K562 (cell line): ENCODE results near the gene PFKFB2. TPM values are rescaled to one million over a fixed set of nuclear protein-coding genes. Genes with fewer than 3 reads are reported as not detected.
A peak's percentile ranks its signal among the peaks of the same experiment; 100 is the strongest.

Source experiments
- BRF1 ChIP-seq: IDR thresholded peaks from 3 replicates; pipeline ENCODE4 v1.6.1; 2011; ENCODE audit warnings: borderline replicate concordance, mild to moderate bottlenecking; ENCODE audit not compliant: insufficient read length; ENCODE audit errors: extremely low read depth
- CCNT2 ChIP-seq: IDR thresholded peaks from 2 replicates; pipeline ENCODE4 v1.6.1; 2011; ENCODE audit warnings: borderline replicate concordance, low read depth, mild to moderate bottlenecking, moderate library complexity, mixed read lengths, low read length; ENCODE audit not compliant: insufficient read length; ENCODE audit errors: extremely low read depth
- DACH1 ChIP-seq: fragments of 450-650 bp; IDR thresholded peaks from 2 replicates; pipeline ENCODE4 v1.6.1; 2018; ENCODE audit not compliant: partially characterized antibody
- FOXJ2 ChIP-seq: fragments of 200-800 bp; sonication (Bioruptor generic); IDR thresholded peaks from 2 replicates; pipeline ENCODE4 v1.6.1; 2016; ENCODE audit warnings: missing genetic modification characterization, missing compliant biosample characterization
- HMG20A ChIP-seq: fragments of 450-650 bp; formaldehyde crosslinking; conservative IDR thresholded peaks from 2 replicates; pipeline ENCODE4 v1.4.0; 2020; ENCODE audit warnings: mild to moderate bottlenecking, mixed read lengths
- HOXB6 ChIP-seq: fragments of 250-450 bp; sonication (Bioruptor Pico); IDR thresholded peaks from 2 replicates; pipeline ENCODE4 v1.5.1; 2022; ENCODE audit warnings: mild to moderate bottlenecking, borderline replicate concordance
- IRF2 ChIP-seq: sonication (generic); formaldehyde crosslinking; IDR thresholded peaks from 2 replicates; pipeline ENCODE4 v1.8.1; 2022; ENCODE audit warnings: mild to moderate bottlenecking, missing genetic modification reagents
- KDM5B ChIP-seq: fragments of 200-600 bp; sonication (generic); IDR thresholded peaks from 2 replicates; pipeline ENCODE4 v1.6.1; 2012; ENCODE audit warnings: low read depth, mild to moderate bottlenecking, moderate library complexity, low read length, control low read depth, inconsistent platforms; ENCODE audit not compliant: insufficient replicate concordance
- NFATC3 ChIP-seq: fragments of 450-650 bp; IDR thresholded peaks from 2 replicates; pipeline ENCODE4 v1.6.1; 2017; ENCODE audit warnings: mild to moderate bottlenecking
- ZNF311 ChIP-seq: fragments of 250-450 bp; sonication (Bioruptor Pico); IDR thresholded peaks from 2 replicates; pipeline ENCODE4 v1.4.0; 2020; ENCODE audit warnings: mild to moderate bottlenecking, moderate library complexity
- ZNF347 ChIP-seq: fragments of 450-650 bp; formaldehyde crosslinking; IDR thresholded peaks from 2 replicates; pipeline ENCODE4 v1.4.0; 2020; ENCODE audit warnings: low read depth, mild to moderate bottlenecking, moderate library complexity
- ZNF589 ChIP-seq: fragments of 200-800 bp; sonication (Bioruptor generic); IDR thresholded peaks from 2 replicates; pipeline ENCODE4 v1.6.1; 2016; ENCODE audit warnings: low read depth, missing genetic modification characterization, missing compliant biosample characterization
- polyA plus RNA-seq, 8 experiments: library from polyadenylated mRNA; depleted of rRNA in 4 of 8; stranded (reverse) in 5 of 8; unstranded in 3 of 8; fragments of >200 nt; fragmentation: Nextera tagmentation in 2 of 8; fragmentation: Illumina TruSeq in 1 of 8; extraction: Ambion mirVana in 2 of 8; extraction: Trizol in 1 of 8; gene quantifications; 2 replicates each; pipeline versions ENCODE4 v1.2.1 to v1.2.3, GENCODE V29; 2011 to 2014; ENCODE audit warnings: inconsistent platforms in 1 of 8, missing spikeins in 1 of 8
- total RNA-seq, 7 experiments: library from RNA; depleted of rRNA in 6 of 7; stranded (reverse); fragments of >200 nt in 6 of 7; fragmentation: Illumina TruSeq in 2 of 7; extraction: Trizol in 2 of 7; gene quantifications; 2 replicates each; pipeline versions ENCODE4 v1.2.1 to v1.2.3, GENCODE V29; 2011 to 2021; ENCODE audit warnings: low replicate concordance in 1 of 7
- TF ChIP-seq, protein P1 (sequence below), 3 experiments: fragments of 200-800 bp in 1 of 3; fragments of 250-450 bp in 1 of 3; fragments of 450-650 bp in 1 of 3; sonication (Bioruptor Pico) in 1 of 3; sonication (Bioruptor generic) in 1 of 3; formaldehyde crosslinking in 1 of 3; IDR thresholded peaks; 2 replicates each; pipeline versions ENCODE4 v1.6.1 to v1.8.0; 2016 to 2022; ENCODE audit warnings: mild to moderate bottlenecking in 2 of 3, missing genetic modification characterization in 2 of 3, missing compliant biosample characterization in 1 of 3, moderate library complexity in 1 of 3
- TF ChIP-seq, protein P2 (sequence below), 3 experiments: fragments of 200-800 bp in 1 of 3; sonication (Bioruptor generic) in 1 of 3; sonication (generic) in 1 of 3; formaldehyde crosslinking in 1 of 3; IDR thresholded peaks; 2 replicates each; pipeline versions ENCODE4 v1.6.1 to v1.8.0; 2016 to 2022; ENCODE audit warnings: mild to moderate bottlenecking in 2 of 3, missing compliant biosample characterization in 2 of 3, missing genetic modification characterization in 2 of 3, missing genetic modification reagents in 1 of 3
- TF ChIP-seq, protein P3 (sequence below): IDR thresholded peaks from 2 replicates; pipeline ENCODE4 v1.6.1; 2012; ENCODE audit warnings: low read depth, low read length, improper control_type of control experiment, borderline replicate concordance
- TF ChIP-seq, protein P4 (sequence below), 2 experiments: fragments of 450-650 bp; conservative IDR thresholded peaks; 2 replicates each; pipeline ENCODE4 v1.6.1; 2017; ENCODE audit warnings: mild to moderate bottlenecking in 2 of 2, moderate library complexity in 2 of 2

The PFKFB2 gene
- total and polyA plus RNA-seq, 9 of the 15 experiments (the other 6 are each of a cell fraction or from before 2014, with no cell fraction given) = 6.9 to 26.0 (median 16.4) TPM

DNA sequence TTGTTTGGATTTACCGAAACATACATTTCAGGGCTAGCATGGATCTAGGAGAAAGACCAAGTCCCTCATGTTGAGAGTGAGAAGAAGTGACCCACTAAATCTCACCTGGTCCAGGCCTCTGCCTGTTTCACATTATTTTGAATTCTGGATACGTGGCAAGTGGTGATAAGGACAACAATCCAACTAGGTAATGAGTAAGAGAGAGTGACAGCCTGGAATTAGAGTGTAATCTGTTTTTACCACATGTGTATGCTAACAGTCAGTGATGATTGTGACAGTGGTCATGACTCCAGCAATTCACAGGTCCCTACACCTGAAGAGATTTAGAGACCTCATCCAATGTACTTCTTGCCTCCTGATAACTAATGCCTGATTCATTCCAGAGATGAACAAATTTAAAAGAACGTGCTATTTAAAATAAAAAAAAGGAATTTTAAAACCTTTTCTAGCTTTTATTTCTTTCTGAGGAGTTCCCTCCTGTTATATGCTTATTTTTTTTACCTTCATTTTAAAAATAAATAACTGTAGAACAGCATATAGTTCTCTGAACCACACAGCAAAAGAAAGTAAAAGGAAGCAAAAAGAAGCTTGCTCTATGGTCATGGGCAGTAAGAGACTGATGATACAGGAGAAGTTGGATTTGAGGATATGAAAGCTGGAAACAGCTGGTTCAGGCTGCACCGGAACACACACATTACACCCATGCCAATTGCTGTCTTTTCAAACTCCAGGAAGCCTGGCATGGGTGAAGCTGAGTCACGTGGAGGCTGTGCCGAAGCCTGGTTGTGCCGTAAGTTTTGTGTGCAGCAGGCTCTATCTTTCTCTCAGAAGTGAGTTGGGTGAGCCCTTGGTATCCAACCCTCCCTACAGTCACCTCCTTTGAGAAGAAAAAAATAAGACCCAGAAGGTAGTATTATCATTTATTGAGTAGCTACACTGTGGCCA, 35.2 kb upstream of the PFKFB2 start (continued):
- TF ChIP-seq, protein P1, sequence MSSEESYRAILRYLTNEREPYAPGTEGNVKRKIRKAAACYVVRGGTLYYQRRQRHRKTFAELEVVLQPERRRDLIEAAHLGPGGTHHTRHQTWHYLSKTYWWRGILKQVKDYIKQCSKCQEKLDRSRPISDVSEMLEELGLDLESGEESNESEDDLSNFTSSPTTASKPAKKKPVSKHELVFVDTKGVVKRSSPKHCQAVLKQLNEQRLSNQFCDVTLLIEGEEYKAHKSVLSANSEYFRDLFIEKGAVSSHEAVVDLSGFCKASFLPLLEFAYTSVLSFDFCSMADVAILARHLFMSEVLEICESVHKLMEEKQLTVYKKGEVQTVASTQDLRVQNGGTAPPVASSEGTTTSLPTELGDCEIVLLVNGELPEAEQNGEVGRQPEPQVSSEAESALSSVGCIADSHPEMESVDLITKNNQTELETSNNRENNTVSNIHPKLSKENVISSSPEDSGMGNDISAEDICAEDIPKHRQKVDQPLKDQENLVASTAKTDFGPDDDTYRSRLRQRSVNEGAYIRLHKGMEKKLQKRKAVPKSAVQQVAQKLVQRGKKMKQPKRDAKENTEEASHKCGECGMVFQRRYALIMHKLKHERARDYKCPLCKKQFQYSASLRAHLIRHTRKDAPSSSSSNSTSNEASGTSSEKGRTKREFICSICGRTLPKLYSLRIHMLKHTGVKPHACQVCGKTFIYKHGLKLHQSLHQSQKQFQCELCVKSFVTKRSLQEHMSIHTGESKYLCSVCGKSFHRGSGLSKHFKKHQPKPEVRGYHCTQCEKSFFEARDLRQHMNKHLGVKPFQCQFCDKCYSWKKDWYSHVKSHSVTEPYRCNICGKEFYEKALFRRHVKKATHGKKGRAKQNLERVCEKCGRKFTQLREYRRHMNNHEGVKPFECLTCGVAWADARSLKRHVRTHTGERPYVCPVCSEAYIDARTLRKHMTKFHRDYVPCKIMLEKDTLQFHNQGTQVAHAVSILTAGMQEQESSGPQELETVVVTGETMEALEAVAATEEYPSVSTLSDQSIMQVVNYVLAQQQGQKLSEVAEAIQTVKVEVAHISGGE (CRISPR knock-in tag; IDR thresholded peaks at IDR 0.05) = peak in 1 of 3 experiments; percentile 67; a peak in 1 of 6 replicates
- no peak for TF ChIP-seq BRF1
- no peak for TF ChIP-seq HOXB6 (CRISPR knock-in tag)
- 0 out of 2 replicates have a peak, but pooled peaks have one; percentile 36 for TF ChIP-seq FOXJ2 (tag)
- TF ChIP-seq ZNF311 (CRISPR knock-in tag) = no peak
- no peak for TF ChIP-seq HMG20A (CRISPR knock-in tag)
- no peak for TF ChIP-seq ZNF347 (CRISPR knock-in tag)
- peak; percentile 92 for TF ChIP-seq CCNT2
- TF ChIP-seq, protein P2, sequence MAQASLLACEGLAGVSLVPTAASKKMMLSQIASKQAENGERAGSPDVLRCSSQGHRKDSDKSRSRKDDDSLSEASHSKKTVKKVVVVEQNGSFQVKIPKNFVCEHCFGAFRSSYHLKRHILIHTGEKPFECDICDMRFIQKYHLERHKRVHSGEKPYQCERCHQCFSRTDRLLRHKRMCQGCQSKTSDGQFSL (CRISPR knock-in tag; IDR thresholded peaks at IDR 0.05) = no peak
- TF ChIP-seq, protein P2 (tag; IDR thresholded peaks at IDR 0.05) = no peak
- TF ChIP-seq, protein P3, sequence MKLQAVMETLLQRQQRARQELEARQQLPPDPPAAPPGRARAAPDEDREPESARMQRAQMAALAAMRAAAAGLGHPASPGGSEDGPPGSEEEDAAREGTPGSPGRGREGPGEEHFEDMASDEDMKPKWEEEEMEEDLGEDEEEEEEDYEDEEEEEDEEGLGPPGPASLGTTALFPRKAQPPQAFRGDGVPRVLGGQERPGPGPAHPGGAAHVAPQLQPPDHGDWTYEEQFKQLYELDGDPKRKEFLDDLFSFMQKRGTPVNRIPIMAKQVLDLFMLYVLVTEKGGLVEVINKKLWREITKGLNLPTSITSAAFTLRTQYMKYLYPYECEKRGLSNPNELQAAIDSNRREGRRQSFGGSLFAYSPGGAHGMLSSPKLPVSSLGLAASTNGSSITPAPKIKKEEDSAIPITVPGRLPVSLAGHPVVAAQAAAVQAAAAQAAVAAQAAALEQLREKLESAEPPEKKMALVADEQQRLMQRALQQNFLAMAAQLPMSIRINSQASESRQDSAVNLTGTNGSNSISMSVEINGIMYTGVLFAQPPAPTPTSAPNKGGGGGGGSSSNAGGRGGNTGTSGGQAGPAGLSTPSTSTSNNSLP = peak; percentile 95
- peak; percentile 83 for TF ChIP-seq DACH1
- TF ChIP-seq ZNF589 (CRISPR knock-in tag) = peak; percentile 66; the same call in 1 of the 2 replicates
- TF ChIP-seq KDM5B = no peak
- TF ChIP-seq NFATC3 = 0 out of 2 replicates have a peak, but pooled peaks have one; percentile 35
- TF ChIP-seq IRF2 (CRISPR knock-in tag) = no peak
- TF ChIP-seq, protein P4, sequence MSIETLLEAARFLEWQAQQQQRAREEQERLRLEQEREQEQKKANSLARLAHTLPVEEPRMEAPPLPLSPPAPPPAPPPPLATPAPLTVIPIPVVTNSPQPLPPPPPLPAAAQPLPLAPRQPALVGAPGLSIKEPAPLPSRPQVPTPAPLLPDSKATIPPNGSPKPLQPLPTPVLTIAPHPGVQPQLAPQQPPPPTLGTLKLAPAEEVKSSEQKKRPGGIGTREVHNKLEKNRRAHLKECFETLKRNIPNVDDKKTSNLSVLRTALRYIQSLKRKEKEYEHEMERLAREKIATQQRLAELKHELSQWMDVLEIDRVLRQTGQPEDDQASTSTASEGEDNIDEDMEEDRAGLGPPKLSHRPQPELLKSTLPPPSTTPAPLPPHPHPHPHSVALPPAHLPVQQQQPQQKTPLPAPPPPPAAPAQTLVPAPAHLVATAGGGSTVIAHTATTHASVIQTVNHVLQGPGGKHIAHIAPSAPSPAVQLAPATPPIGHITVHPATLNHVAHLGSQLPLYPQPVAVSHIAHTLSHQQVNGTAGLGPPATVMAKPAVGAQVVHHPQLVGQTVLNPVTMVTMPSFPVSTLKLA (conservative IDR thresholded peaks at IDR 0.05) = peak in 1 of 2 experiments; percentile 67; a peak in 2 of 4 replicates
